IMR-90 (cell line): Measurements from ENCODE around the gene CTCF. TPM values are rescaled to one million over a fixed set of nuclear protein-coding genes. Genes with fewer than 3 reads are reported as not detected.
A peak's percentile ranks its signal among the peaks of the same experiment; 100 is the strongest.

Experiments used
- ATAC-seq: fragments of 200-7000 bp; cut with Tn5 transposase; 2 replicates; pipeline ENCODE4 v1.9.1; 2020; ENCODE audit warnings: low read depth, mild to moderate bottlenecking, moderate library complexity
- BruUV-seq: library from RNA; stranded (reverse); fragments of 400-500 nt; replicated peaks from 2 replicates; lab custom pipeline; 2021; lab: Mats Ljungman, UMichigan
- CTCF ChIA-PET: fragments of 300-600 bp; formaldehyde crosslinking; extraction: SDS; loops from one replicate; lab custom pipeline; 2021; ENCODE audit warnings: antibody characterized with exemption; lab: Yijun Ruan, JAX
- POLR2A ChIA-PET: fragments of 300-600 bp; sonication (Branson Sonifier 250); formaldehyde crosslinking; loops from one replicate; lab custom pipeline; 2022; ENCODE audit warnings: antibody characterized with exemption; ENCODE audit not compliant: unreplicated experiment; lab: Charles Lee
- DNase-seq: peaks from one replicate; pipeline ENCODE4 v3.0.0; 2013
- H2AFZ ChIP-seq: replicated peaks from 2 replicates; pipeline ENCODE3; 2013; ENCODE audit warnings: low read length, mild to moderate bottlenecking; ENCODE audit not compliant: poor library complexity
- H2AK5ac ChIP-seq: 2 replicates; pipeline ENCODE4 v1.6.1; 2013; ENCODE audit warnings: low read depth, low read length, inconsistent platforms
- H2AK9ac ChIP-seq: replicated peaks from 2 replicates; pipeline ENCODE3; 2013; ENCODE audit warnings: mild to moderate bottlenecking, low read depth, low read length, moderate library complexity; ENCODE audit not compliant: poor library complexity
- H2BK120ac ChIP-seq: 2 replicates; pipeline ENCODE4 v1.6.1; 2013; ENCODE audit warnings: low read depth, low read length, inconsistent platforms
- H2BK15ac ChIP-seq: 3 replicates; pipeline ENCODE4 v1.6.1; 2013; ENCODE audit warnings: low read depth, low read length, inconsistent platforms
- H2BK20ac ChIP-seq: 2 replicates; pipeline ENCODE4 v1.6.1; 2013; ENCODE audit warnings: low read depth, mild to moderate bottlenecking, inconsistent platforms, low read length, moderate library complexity
- H2BK5ac ChIP-seq: 2 replicates; pipeline ENCODE4 v1.6.1; 2013; ENCODE audit warnings: mild to moderate bottlenecking, low read depth, low read length, inconsistent platforms; ENCODE audit not compliant: poor library complexity, severe bottlenecking
- H3K14ac ChIP-seq: replicated peaks from 2 replicates; pipeline ENCODE4 v1.6.1; 2013; ENCODE audit warnings: low read depth, low read length, inconsistent platforms
- H3K18ac ChIP-seq: 2 replicates; pipeline ENCODE4 v1.6.1; 2013; ENCODE audit warnings: low read depth, low read length, control low read depth
- H3K23ac ChIP-seq: 2 replicates; pipeline ENCODE4 v1.6.1; 2013; ENCODE audit warnings: low read depth, low read length, inconsistent platforms
- H3K27ac ChIP-seq: 2 replicates; pipeline ENCODE4 v1.5.1; 2013; ENCODE audit warnings: mild to moderate bottlenecking, control low read depth, low read length; ENCODE audit not compliant: insufficient read depth
- H3K27me3 ChIP-seq: 2 replicates; pipeline ENCODE4 v1.6.1; 2013; ENCODE audit warnings: low read length; ENCODE audit not compliant: control insufficient read depth, insufficient read depth
- H3K36me3 ChIP-seq: 2 replicates; pipeline ENCODE4 v1.6.1; 2013; ENCODE audit warnings: low read length, mixed read lengths; ENCODE audit not compliant: control insufficient read depth, insufficient read depth
- H3K4ac ChIP-seq: 2 replicates; pipeline ENCODE4 v1.6.1; 2013; ENCODE audit warnings: low read depth, low read length, inconsistent platforms
- H3K4me1 ChIP-seq: 2 replicates; pipeline ENCODE4 v1.6.1; 2013; ENCODE audit warnings: low read length, mixed read lengths; ENCODE audit not compliant: control insufficient read depth, insufficient read depth
- H3K4me2 ChIP-seq: 2 replicates; pipeline ENCODE4 v1.6.1; 2013; ENCODE audit warnings: low read depth, mild to moderate bottlenecking, control low read depth, low read length, moderate library complexity
- H3K4me3 ChIP-seq: 2 replicates; pipeline ENCODE4 v1.5.1; 2013; ENCODE audit warnings: low read depth, mild to moderate bottlenecking, control low read depth, low read length, moderate library complexity; ENCODE audit not compliant: insufficient read depth
- H3K56ac ChIP-seq: 2 replicates; pipeline ENCODE4 v1.6.1; 2013; ENCODE audit warnings: low read length, inconsistent platforms; ENCODE audit not compliant: insufficient read depth; ENCODE audit errors: extremely low read depth
- H3K79me1 ChIP-seq, 2 experiments: 2 replicates each; pipeline ENCODE4 v1.6.1; 2013; ENCODE audit warnings: low read length in 2 of 2, inconsistent platforms in 1 of 2, low read depth in 1 of 2
- H3K9ac ChIP-seq: 2 replicates; pipeline ENCODE4 v1.6.1; 2013; ENCODE audit warnings: low read depth, low read length, control low read depth
- H3K9me1 ChIP-seq: 2 replicates; pipeline ENCODE4 v1.6.1; 2013; ENCODE audit warnings: low read length, inconsistent platforms; ENCODE audit not compliant: insufficient read depth
- H3K9me3 ChIP-seq: 2 replicates; pipeline ENCODE4 v1.6.1; 2013; ENCODE audit warnings: low read length; ENCODE audit not compliant: control insufficient read depth, insufficient read depth
- H4K20me1 ChIP-seq: 2 replicates; pipeline ENCODE4 v1.6.1; 2013; ENCODE audit warnings: low read length, inconsistent platforms; ENCODE audit not compliant: insufficient read depth
- H4K5ac ChIP-seq: 2 replicates; pipeline ENCODE4 v1.6.1; 2013; ENCODE audit warnings: mild to moderate bottlenecking, low read depth, low read length, control low read depth
- H4K8ac ChIP-seq, 2 experiments: 2 replicates each; pipeline ENCODE4 v1.6.1; 2013; ENCODE audit warnings: low read depth in 2 of 2, low read length in 2 of 2, control low read depth in 1 of 2, inconsistent platforms in 1 of 2
- H4K91ac ChIP-seq: 2 replicates; pipeline ENCODE4 v1.6.1; 2013; ENCODE audit warnings: low read depth, low read length, inconsistent platforms; ENCODE audit not compliant: insufficient read depth
- BHLHE40 ChIP-seq: fragments of 150-350 bp; IDR thresholded peaks from 2 replicates; pipeline ENCODE4 v1.6.1; 2016; ENCODE audit warnings: mild to moderate bottlenecking, low read depth, low read length
- SMC3 ChIP-seq: fragments of 150-350 bp; IDR thresholded peaks from 2 replicates; pipeline ENCODE4 v1.6.1; 2016; ENCODE audit warnings: low read depth, mild to moderate bottlenecking, antibody characterized with exemption, low read length, moderate library complexity
- WGBS, 2 experiments: methylation state at CpG; one replicate each; pipeline versions ENCODE4 v1.1.5 to v1.1.7; 2013; ENCODE audit warnings: missing lambda C conversion rate in 2 of 2; ENCODE audit not compliant: insufficient read length in 1 of 2; ENCODE audit errors: extremely low coverage in 2 of 2; 5-methylcytosine and 5-hydroxymethylcytosine counted together
- dilution Hi-C: fragments of 300-500 bp; cut with HindIII; formaldehyde crosslinking; loops from one replicate; pipeline ENCODE4 v1.14.3; 2018; ENCODE audit warnings: low sequenced_read_pairs; ENCODE audit not compliant: unreplicated experiment
- in situ Hi-C: fragments of 300-500 bp; cut with MboI; formaldehyde crosslinking; loops from 3 replicates; pipeline ENCODE4 v1.14.3; 2019; ENCODE audit warnings: low sequenced_read_pairs, inconsistent platforms, mixed read lengths
- intact Hi-C: fragments of 100-400 bp; cut with micrococcal nuclease; formaldehyde crosslinking; loops from 2 replicates; pipeline ENCODE4 v1.10.0; 2022
- polyA plus RNA-seq, 3 experiments: library from polyadenylated mRNA; depleted of rRNA; stranded (reverse); fragments of >200 nt; gene quantifications; 2 replicates each; pipeline ENCODE4 v1.2.3, GENCODE V29; 2012; ENCODE audit warnings: low replicate concordance in 1 of 3
- total RNA-seq: library from RNA; depleted of rRNA; stranded (reverse); fragments of >200 nt; gene quantifications from 2 replicates; pipeline ENCODE4 v1.2.3, GENCODE V29; 2012

The CTCF gene
- total and polyA plus RNA-seq, 2 of the 4 experiments (the other 2 are of a cell fraction): 16.1 to 22.8 TPM

- no TSS peak for BruUV-seq
- no peak overlapping the region for H3K4ac ChIP-seq
- H4K8ac ChIP-seq: no peak overlapping the region
- H2BK20ac ChIP-seq: no peak overlapping the region
- H3K9me1 ChIP-seq: no peaks in the 10 kb centered on the region
- TF ChIP-seq BHLHE40: no peak
- TF ChIP-seq SMC3: peak; percentile 11; the same call in 1 of the 2 replicates
- 100% methylated on average over 2 of the region's 6 CpGs; no CpG with 5 or more reads in 1 of the 2 experiments for WGBS, 2 experiments
- H2BK15ac ChIP-seq: no peak overlapping the region
- no peak overlapping the region for H3K14ac ChIP-seq
- intact Hi-C loops (loop anchor here (1.0 kb wide), 2 partner anchors 106 to 147 kb away; partner anchors contain the start of gene CTCF), in situ Hi-C loops (loop anchor here (10.0 kb wide), 1 partner anchor 144 kb away; the partner anchor contains the start of gene RIPOR1), dilution Hi-C loops (no loop called here)
- no peaks in the 10 kb centered on the region for H3K36me3 ChIP-seq
- no peak overlapping the region for H4K5ac ChIP-seq
- CTCF ChIA-PET: interaction anchor here (0.8 to 1.9 kb wide), 6 partner anchors 12 to 205 kb away, joined by 3 to 20 read pairs (median 4); partner anchors contain the start of genes CTCF and EDC4
- no peak overlapping the region for H3K23ac ChIP-seq
- H3K18ac ChIP-seq: no peak overlapping the region
- H3K9me3 ChIP-seq: no peaks in the 10 kb centered on the region
- no peak overlapping the region for H3K4me3 ChIP-seq
- peaks cover 4 to 17% of the 10 kb centered on the region in 2 experiments; a peak in 3 of 4 replicates for H3K79me1 ChIP-seq
- H4K20me1 ChIP-seq: 0 out of 2 replicates have a peak, but pooled peaks cover 6% of the 10 kb centered on the region
- DNase-seq (no peak), ATAC-seq (no peak)
- H3K4me1 ChIP-seq: peaks cover 12% of the 10 kb centered on the region
- H2AK5ac ChIP-seq: no peak overlapping the region
- H3K4me2 ChIP-seq: no peak overlapping the region
- no peaks in the 10 kb centered on the region for H3K27me3 ChIP-seq
- no peak overlapping the region for H2AFZ ChIP-seq
- H4K91ac ChIP-seq: no peak overlapping the region
- H3K27ac ChIP-seq: no peak overlapping the region
- H2BK120ac ChIP-seq: no peak overlapping the region
- POLR2A ChIA-PET: no interaction called here
- H3K9ac ChIP-seq: no peak overlapping the region
- H2AK9ac ChIP-seq: peak overlapping the region; percentile 66
- no peak overlapping the region for H3K56ac ChIP-seq
- H2BK5ac ChIP-seq: no peak overlapping the region
Measured at GRCh38 chr16:67668495-67669157, 106.3 kb downstream of the CTCF start.
